HCT116 (cell line): Measurements from ENCODE around the gene SERPING1. TPM values are rescaled to one million over a fixed set of nuclear protein-coding genes. Genes with fewer than 3 reads are reported as not detected.
A peak's percentile ranks its signal among the peaks of the same experiment; 100 is the strongest.

Source experiments
- ATAC-seq: fragments of 200-7000 bp; cut with Tn5 transposase; 2 replicates; pipeline ENCODE4 v1.9.1; 2020; ENCODE audit warnings: mild to moderate bottlenecking, moderate library complexity
- BruUV-seq: library from RNA; stranded (reverse); fragments of 400-500 nt; replicated peaks from 2 replicates; lab custom pipeline; 2021; lab: Mats Ljungman, UMichigan
- CTCF ChIA-PET: fragments of 300-600 bp; sonication (Branson Sonifier 250); formaldehyde crosslinking; loops from one replicate; lab custom pipeline; 2021; ENCODE audit warnings: antibody characterized with exemption; lab: Charles Lee
- POLR2A ChIA-PET: fragments of 300-600, 350-600 bp; sonication (Branson Sonifier 250); formaldehyde crosslinking; loops from one replicate; lab custom pipeline; 2021; ENCODE audit warnings: antibody characterized with exemption; lab: Charles Lee
- RAD21 ChIA-PET, 2 experiments: fragments of 300-600 bp; sonication (Branson Sonifier 250); formaldehyde crosslinking; loops; one replicate each; lab custom pipeline; 2023; ENCODE audit warnings: low total read pairs in 2 of 2; ENCODE audit not compliant: uncharacterized antibody in 2 of 2, unreplicated experiment in 2 of 2, low non-redundant PET in 1 of 2; lab: Charles Lee
- DNase-seq: peaks from one replicate; pipeline ENCODE4 v3.0.0-alpha.2; 2010; ENCODE audit warnings: low read depth, low spot score
- H2AFZ ChIP-seq: fragments of 200-600 bp; shearing (Covaris generic), sonication (generic); 2 replicates; pipeline ENCODE4 v1.6.1; 2017; ENCODE audit warnings: low read depth, mixed run types, mixed read lengths, antibody characterized with exemption, low read length; ENCODE audit not compliant: poor library complexity, severe bottlenecking
- H3K27ac ChIP-seq: 2 replicates; pipeline ENCODE4 v1.5.1; 2012; ENCODE audit warnings: low read depth, low read length
- H3K27me3 ChIP-seq: fragments of 200-600 bp; sonication (generic); 2 replicates; pipeline ENCODE4 v1.6.1; 2016; ENCODE audit warnings: mixed run types, low read length, mixed read lengths; ENCODE audit not compliant: insufficient read depth
- H3K36me3 ChIP-seq, 2 experiments: fragments of 200-500 bp in 1 of 2; fragments of 200-600 bp in 1 of 2; sonication (Bioruptor generic) in 1 of 2; sonication (generic) in 1 of 2; 2 replicates each; pipeline versions ENCODE4 v1.5.1 to v1.6.1; 2014 to 2016; ENCODE audit warnings: low read length in 2 of 2, inconsistent platforms in 1 of 2, mixed read lengths in 1 of 2, mixed run types in 1 of 2; ENCODE audit not compliant: insufficient read depth in 2 of 2, control insufficient read depth in 1 of 2
- H3K4me1 ChIP-seq, 2 experiments: fragments of 200-600 bp in 1 of 2; sonication (generic) in 1 of 2; 2 replicates each; pipeline versions ENCODE4 v1.5.1 to v1.6.1; 2012 to 2017; ENCODE audit warnings: low read length in 2 of 2, inconsistent platforms in 1 of 2, mild to moderate bottlenecking in 1 of 2, mixed read lengths in 1 of 2, mixed run types in 1 of 2, moderate library complexity in 1 of 2; ENCODE audit not compliant: insufficient read depth in 2 of 2, control insufficient read depth in 1 of 2
- H3K4me2 ChIP-seq: fragments of 200-600 bp; sonication (generic); 2 replicates; pipeline ENCODE4 v1.6.1; 2017; ENCODE audit warnings: mixed run types, low read length, mixed read lengths
- H3K4me3 ChIP-seq, 2 experiments: fragments of 200-600 bp in 1 of 2; sonication (generic) in 1 of 2; replicated peaks in 1 of 2; 2 replicates each; pipeline ENCODE4 v1.5.1; 2011 to 2016; ENCODE audit warnings: low read length in 2 of 2, control low read depth in 1 of 2, low read depth in 1 of 2, mild to moderate bottlenecking in 1 of 2, mixed read lengths in 1 of 2, mixed run types in 1 of 2
- H3K79me2 ChIP-seq: fragments of 200-600 bp; sonication (generic); 2 replicates; pipeline ENCODE4 v1.6.1; 2017; ENCODE audit warnings: mild to moderate bottlenecking, mixed run types, low read length, moderate library complexity, mixed read lengths; ENCODE audit not compliant: insufficient read depth
- H3K9ac ChIP-seq: fragments of 200-600 bp; sonication (generic); 2 replicates; pipeline ENCODE4 v1.6.1; 2016; ENCODE audit warnings: low read length, mixed read lengths
- H3K9me2 ChIP-seq: fragments of 200-600 bp; sonication (generic), shearing (Covaris generic); 2 replicates; pipeline ENCODE4 v1.6.1; 2017; ENCODE audit warnings: mixed run types, mild to moderate bottlenecking, moderate library complexity; ENCODE audit not compliant: insufficient read depth
- H3K9me3 ChIP-seq, 2 experiments: fragments of 200-500 bp in 1 of 2; fragments of 200-600 bp in 1 of 2; sonication (Bioruptor generic) in 1 of 2; sonication (generic) in 1 of 2; 2 replicates each; pipeline ENCODE4 v1.6.1; 2014 to 2017; ENCODE audit warnings: low read length in 2 of 2, mixed read lengths in 2 of 2, inconsistent platforms in 1 of 2, low read depth in 1 of 2, mild to moderate bottlenecking in 1 of 2, mixed run types in 1 of 2, moderate library complexity in 1 of 2; ENCODE audit not compliant: control insufficient read depth in 1 of 2, insufficient read depth in 1 of 2
- H4K20me1 ChIP-seq: fragments of 200-600 bp; sonication (generic), shearing (Covaris generic); 2 replicates; pipeline ENCODE4 v1.6.1; 2017; ENCODE audit warnings: mixed run types, mild to moderate bottlenecking, moderate library complexity; ENCODE audit not compliant: insufficient read depth
- CEBPB ChIP-seq: IDR thresholded peaks from 2 replicates; pipeline ENCODE4 v1.6.1; 2012; ENCODE audit warnings: low read depth
- RAD21 ChIP-seq: IDR thresholded peaks from 2 replicates; pipeline ENCODE4 v1.6.1; 2012; ENCODE audit warnings: low read depth, mild to moderate bottlenecking
- intact Hi-C: fragments of 100-400 bp; cut with micrococcal nuclease; formaldehyde crosslinking; loops from 2 replicates; pipeline ENCODE4 v1.10.0; 2022
- total RNA-seq: library from RNA; stranded (reverse); gene quantifications from one replicate; pipeline ENCODE4 v1.2.1, GENCODE V29; 2021; ENCODE audit not compliant: unreplicated experiment
- TF ChIP-seq, protein P1 (sequence below), 3 experiments: fragments of 200-600 bp in 1 of 3; sonication (generic) in 1 of 3; IDR thresholded peaks in 2 of 3; conservative IDR thresholded peaks in 1 of 3; 2 replicates each; pipeline ENCODE4 v1.5.1; 2012 to 2017; ENCODE audit warnings: low read depth in 2 of 3, low read length in 2 of 3, antibody characterized with exemption in 1 of 3, borderline replicate concordance in 1 of 3, control low read depth in 1 of 3, mild to moderate bottlenecking in 1 of 3, mixed read lengths in 1 of 3, mixed run types in 1 of 3, moderate library complexity in 1 of 3; ENCODE audit not compliant: insufficient read depth in 1 of 3

SERPING1 gene
- total RNA-seq, 1 experiment from 2014 or later, result 3.4 TPM

DNA sequence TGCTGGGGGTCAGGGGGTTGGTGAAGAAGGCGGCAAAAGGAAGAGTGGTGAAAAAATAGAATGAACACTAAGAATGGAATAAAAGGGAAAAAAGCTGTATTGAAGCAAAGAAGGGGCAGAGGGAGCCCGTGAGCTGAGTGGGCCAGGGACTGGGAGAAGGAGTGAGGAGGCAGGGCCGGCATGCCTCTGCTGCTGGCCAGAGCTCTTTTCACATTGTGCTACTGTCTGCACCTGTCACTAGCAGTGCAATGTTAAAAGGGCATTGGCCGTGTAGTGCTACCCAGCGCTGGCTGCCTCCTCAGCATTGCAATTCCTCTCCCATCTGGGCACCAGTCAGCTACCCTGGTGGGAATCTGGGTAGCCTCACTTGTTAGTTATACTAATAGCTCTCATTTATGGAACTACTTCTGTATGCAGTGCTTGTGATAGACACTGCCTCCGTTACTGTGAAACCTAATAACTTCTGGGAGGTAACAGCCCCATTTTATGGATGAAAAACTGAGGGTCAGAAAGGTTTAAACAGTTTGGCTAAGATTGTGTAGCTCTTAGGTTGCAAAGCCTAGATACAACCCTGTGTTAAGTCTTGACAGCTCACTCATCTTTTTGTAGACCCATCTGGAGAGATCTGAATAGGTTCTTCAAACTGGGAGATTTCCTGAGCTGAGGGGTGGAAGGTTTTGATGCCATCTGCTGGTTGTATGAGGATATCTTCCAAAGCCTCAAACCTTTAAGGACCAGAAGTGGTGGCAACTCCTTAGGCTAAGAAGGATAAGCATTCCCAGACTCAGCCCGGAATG, 43.7 kb downstream of the SERPING1 start:
- Histone ChIP-seq H3K27ac (no peak overlapping the region), H3K36me3 (no peaks in the 10 kb centered on the region), H3K9ac (no peak overlapping the region), H3K79me2 (peaks cover 10% of the 10 kb centered on the region), H3K9me2 (no peaks in the 10 kb centered on the region)
- CTCF ChIA-PET, result interaction anchor here (0.9 to 4.4 kb wide), 13 partner anchors 10 to 295 kb away, joined by 3 to 40 read pairs (median 7); partner anchors contain the start of gene UBE2L6
- TF ChIP-seq RAD21, result peak; percentile 76
- TF ChIP-seq, protein P1, sequence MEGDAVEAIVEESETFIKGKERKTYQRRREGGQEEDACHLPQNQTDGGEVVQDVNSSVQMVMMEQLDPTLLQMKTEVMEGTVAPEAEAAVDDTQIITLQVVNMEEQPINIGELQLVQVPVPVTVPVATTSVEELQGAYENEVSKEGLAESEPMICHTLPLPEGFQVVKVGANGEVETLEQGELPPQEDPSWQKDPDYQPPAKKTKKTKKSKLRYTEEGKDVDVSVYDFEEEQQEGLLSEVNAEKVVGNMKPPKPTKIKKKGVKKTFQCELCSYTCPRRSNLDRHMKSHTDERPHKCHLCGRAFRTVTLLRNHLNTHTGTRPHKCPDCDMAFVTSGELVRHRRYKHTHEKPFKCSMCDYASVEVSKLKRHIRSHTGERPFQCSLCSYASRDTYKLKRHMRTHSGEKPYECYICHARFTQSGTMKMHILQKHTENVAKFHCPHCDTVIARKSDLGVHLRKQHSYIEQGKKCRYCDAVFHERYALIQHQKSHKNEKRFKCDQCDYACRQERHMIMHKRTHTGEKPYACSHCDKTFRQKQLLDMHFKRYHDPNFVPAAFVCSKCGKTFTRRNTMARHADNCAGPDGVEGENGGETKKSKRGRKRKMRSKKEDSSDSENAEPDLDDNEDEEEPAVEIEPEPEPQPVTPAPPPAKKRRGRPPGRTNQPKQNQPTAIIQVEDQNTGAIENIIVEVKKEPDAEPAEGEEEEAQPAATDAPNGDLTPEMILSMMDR (IDR thresholded peaks at IDR 0.05 in 2 of 3, conservative IDR thresholded peaks at IDR 0.05 in 1 of 3; ENCODE audit: borderline replicate concordance in 1 of 3, insufficient read depth in 1 of 3, low read depth in 2 of 3, low read length in 2 of 3), result peak; percentile 62 to 76 (median 68); a peak in 5 of 6 replicates
- TF ChIP-seq CEBPB, result no peak
- TF ChIP-seq, all 23 proteins: peak for 2
- no peak for DNase-seq
- Histone ChIP-seq H3K4me2 (no peak overlapping the region), H3K27me3 (no peaks in the 10 kb centered on the region), H3K4me3 (no peak overlapping the region), H3K9me3 (no peaks in the 10 kb centered on the region), H2AFZ (no peak overlapping the region), H4K20me1 (no peaks in the 10 kb centered on the region), H3K4me1 (peaks cover 6 to 30% of the 10 kb centered on the region in 2 experiments; a peak in 3 of 4 replicates)
- peak; percentile 39 for ATAC-seq
- ChIA-PET POLR2A (interaction anchor here (0.6 to 1.8 kb wide), 4 partner anchors 11 to 180 kb away, joined by 3 to 8 read pairs (median 4); partner anchors contain the start of gene UBE2L6), RAD21 (interaction anchor here (1.3 to 1.9 kb wide), 6 partner anchors 73 to 296 kb away, joined by 3 to 9 read pairs (median 6); partner anchors contain the start of gene UBE2L6 (in 2 of the 2))
- no TSS peak for BruUV-seq
- intact Hi-C loops, result loop anchor here (1.0 to 10.0 kb wide), 4 partner anchors 73 to 796 kb away; no protein-coding TSS in a partner anchor
